Measurements from ENCODE around the gene RBM24. TPM values are rescaled to one million over a fixed set of nuclear protein-coding genes. Genes with fewer than 3 reads are reported as not detected.

Gene RBM24
- total RNA-seq, 1 experiment from 2014 or later = 0.48 TPM

- H2BK20ac ChIP-seq (ENCODE audit: low read depth, low read length, poor library complexity, severe bottlenecking) = no peak overlapping the region
- no peak overlapping the region for H4K91ac ChIP-seq (ENCODE audit: insufficient read length, low read depth, low read length)
- no peaks in the 10 kb centered on the region; a peak in 3 of 5 replicates for H3K9me3 Mint-ChIP-seq
- no peak overlapping the region for H4K8ac ChIP-seq (replicated peaks; ENCODE audit: insufficient read length, low read depth, low read length)
- peaks cover 0 to 6% (median 0%) of the 10 kb centered on the region in 3 experiments; a peak in 2 of 7 replicates for H3K36me3 Mint-ChIP-seq (ENCODE audit: insufficient read depth in 1 of 3, low read depth in 3 of 3)
- peaks cover 12 to 15% of the 10 kb centered on the region in 2 experiments for H3K4me1 Mint-ChIP-seq
- no peak overlapping the region for H3K14ac ChIP-seq (ENCODE audit: insufficient read depth, low read length)
- H3K27ac ChIP-seq (ENCODE audit: insufficient read length, low read depth, low read length) = no peak overlapping the region
- H2BK15ac ChIP-seq (ENCODE audit: low read depth, low read length) = no peak overlapping the region
- no peaks in the 10 kb centered on the region; the same call in 1 of the 2 replicates for H3K27me3 Mint-ChIP-seq (ENCODE audit: low read depth)
- no peaks in the 10 kb centered on the region for H3K23me2 ChIP-seq (ENCODE audit: insufficient read length, low read depth, low read length, poor library complexity, severe bottlenecking)
- H2BK12ac ChIP-seq (ENCODE audit: insufficient read length, low read depth, low read length) = no peak overlapping the region
- no peak overlapping the region for H2BK120ac ChIP-seq (ENCODE audit: low read depth, low read length, poor library complexity, severe bottlenecking)
- H3K4me3 Mint-ChIP-seq = no peak overlapping the region
- no peaks in the 10 kb centered on the region for H3K27me3 ChIP-seq (ENCODE audit: insufficient read depth, low read length)
- no peak overlapping the region for H2AK5ac ChIP-seq (ENCODE audit: insufficient read length, low read length)
- H3K56ac ChIP-seq (ENCODE audit: insufficient read length, low read depth, low read length) = no peak overlapping the region
- H3K79me2 ChIP-seq (ENCODE audit: insufficient read depth, low read length) = no peaks in the 10 kb centered on the region
- no CpG with 5 or more reads among the region's 6 CpGs for WGBS (ENCODE audit: extremely low coverage, insufficient read length, low lambda C conversion rate)
- H3K23ac ChIP-seq (ENCODE audit: insufficient read length, low read depth, low read length) = no peak overlapping the region
- no peak overlapping the region for H3K4ac ChIP-seq (ENCODE audit: low read depth, low read length)
- no peaks in the 10 kb centered on the region for H4K20me1 ChIP-seq (ENCODE audit: control insufficient read depth, insufficient read depth, insufficient read length)
- H3K18ac ChIP-seq (ENCODE audit: insufficient read length, low read depth, low read length) = no peak overlapping the region
- no peaks in the 10 kb centered on the region for H3K79me1 ChIP-seq (ENCODE audit: insufficient read depth, low read depth, low read length, poor library complexity, severe bottlenecking)
- H3K4me2 ChIP-seq (ENCODE audit: insufficient read depth, insufficient read length, low read length) = no peak overlapping the region
- no peak overlapping the region for H2BK5ac ChIP-seq (ENCODE audit: insufficient read length, low read length)
- no peaks in the 10 kb centered on the region for H3K4me1 ChIP-seq (ENCODE audit: insufficient read depth, low read length)
- H3K9me3 ChIP-seq (ENCODE audit: control insufficient read depth, low read depth, low read length) = no peaks in the 10 kb centered on the region
- H3K9ac ChIP-seq (ENCODE audit: extremely low read depth, insufficient read length, low read length) = no peak overlapping the region
- H3K27ac Mint-ChIP-seq = no peak overlapping the region
- no peak overlapping the region for H3T11ph ChIP-seq (ENCODE audit: low read length)
- TF ChIP-seq CTCF (conservative IDR thresholded peaks at IDR 0.05) = no peak
- no peak overlapping the region for H2AFZ ChIP-seq (ENCODE audit: low read length)
- H4K5ac ChIP-seq (ENCODE audit: insufficient read length, low read depth, low read length) = no peak overlapping the region
- DNase-seq = no peak
Measured at GRCh38 chr6:17313971-17314370, 32.8 kb downstream of the RBM24 start.
